Stimulated activated naive CD4-positive, alpha-beta T cell (primary cell): ENCODE results near the gene RNF224.

Experiments
- DNase-seq, 6 experiments: peaks; one replicate each; lab custom pipeline; 2025; lab: John Stamatoyannopoulos, UW

RNF224 gene

DNA sequence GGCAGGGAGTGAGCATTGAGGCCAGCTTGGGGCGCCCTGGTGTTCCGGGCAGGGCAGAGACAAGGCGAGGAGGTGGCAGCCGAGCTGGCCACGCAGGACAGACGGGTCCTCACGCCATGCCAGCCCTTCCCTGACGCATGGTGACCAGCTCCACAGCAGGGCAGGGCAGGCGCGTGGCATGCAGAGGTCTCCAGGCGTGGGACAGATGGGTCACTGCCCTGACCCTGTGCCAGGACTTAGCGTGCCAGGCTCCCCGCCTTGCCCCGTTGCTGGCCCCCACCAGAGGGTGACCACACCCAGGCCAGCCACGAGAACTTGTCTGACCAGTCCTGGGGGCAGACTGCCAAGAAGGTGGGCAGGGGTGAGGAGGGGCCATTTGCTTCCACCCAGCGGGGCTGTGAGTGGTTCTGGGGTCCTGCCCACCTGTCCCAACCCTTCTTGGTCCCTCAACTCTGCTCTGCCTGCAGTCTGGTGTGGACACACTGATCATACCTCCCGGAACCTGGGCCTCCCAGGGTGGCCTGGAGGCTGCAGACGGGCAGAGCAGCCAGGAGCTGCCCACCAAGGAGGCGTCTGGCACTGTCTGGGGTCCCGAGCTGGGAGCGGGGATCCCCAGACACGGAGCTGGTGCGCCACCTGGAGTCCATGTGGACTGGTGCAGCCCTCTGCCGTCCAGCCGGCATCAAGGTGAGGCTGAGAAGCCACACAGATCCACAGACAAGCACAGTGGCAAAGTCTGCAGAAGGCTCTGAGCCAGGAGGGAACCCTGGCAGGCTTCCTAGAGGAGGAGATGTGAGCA, at the start of gene RNF224:
TSS of gene RNF224 (plus strand) at position 449 of the 799 bp plus-strand sequence. CDS start 834 bp downstream, outside the sequence.
- peak; percentile 51 to 81 (median 76) for DNase-seq

DNA sequence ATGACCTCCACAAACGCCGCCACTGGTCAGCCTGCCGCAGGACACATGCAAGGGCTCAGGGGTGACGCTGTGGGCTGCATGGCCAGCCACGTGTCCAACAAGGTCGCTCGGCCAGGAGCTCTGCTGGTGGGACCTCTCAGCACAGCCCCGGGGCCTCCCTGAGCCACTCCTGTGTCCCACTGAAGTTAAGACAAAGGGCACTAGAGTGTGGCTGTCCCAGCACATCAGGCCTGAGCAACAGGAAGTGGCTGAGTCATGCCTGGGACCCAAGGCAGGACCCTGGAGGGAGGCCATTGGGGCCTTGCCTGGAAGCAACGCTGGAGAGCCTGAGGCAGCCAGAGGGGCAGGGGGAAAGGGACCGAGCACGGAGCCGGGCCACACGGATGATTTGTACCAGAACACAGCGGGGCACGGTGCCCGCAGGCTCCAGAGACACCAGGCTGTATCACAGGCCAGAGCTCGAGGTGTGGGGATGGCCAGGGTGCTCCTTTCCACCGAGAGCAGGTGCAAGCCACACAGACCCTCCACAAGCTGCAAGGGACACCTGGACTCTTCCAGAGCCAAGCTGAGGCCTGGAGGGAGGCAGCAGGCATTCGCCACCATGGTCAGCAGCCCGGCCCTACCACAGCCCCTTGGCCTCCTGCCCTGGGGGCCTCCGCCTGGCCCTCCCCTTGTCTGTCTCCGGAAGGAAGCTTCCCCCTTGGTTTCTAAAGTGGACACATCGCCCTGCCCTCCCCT, 48.9 kb upstream of the RNF224 start:
- no peak for DNase-seq

DNA sequence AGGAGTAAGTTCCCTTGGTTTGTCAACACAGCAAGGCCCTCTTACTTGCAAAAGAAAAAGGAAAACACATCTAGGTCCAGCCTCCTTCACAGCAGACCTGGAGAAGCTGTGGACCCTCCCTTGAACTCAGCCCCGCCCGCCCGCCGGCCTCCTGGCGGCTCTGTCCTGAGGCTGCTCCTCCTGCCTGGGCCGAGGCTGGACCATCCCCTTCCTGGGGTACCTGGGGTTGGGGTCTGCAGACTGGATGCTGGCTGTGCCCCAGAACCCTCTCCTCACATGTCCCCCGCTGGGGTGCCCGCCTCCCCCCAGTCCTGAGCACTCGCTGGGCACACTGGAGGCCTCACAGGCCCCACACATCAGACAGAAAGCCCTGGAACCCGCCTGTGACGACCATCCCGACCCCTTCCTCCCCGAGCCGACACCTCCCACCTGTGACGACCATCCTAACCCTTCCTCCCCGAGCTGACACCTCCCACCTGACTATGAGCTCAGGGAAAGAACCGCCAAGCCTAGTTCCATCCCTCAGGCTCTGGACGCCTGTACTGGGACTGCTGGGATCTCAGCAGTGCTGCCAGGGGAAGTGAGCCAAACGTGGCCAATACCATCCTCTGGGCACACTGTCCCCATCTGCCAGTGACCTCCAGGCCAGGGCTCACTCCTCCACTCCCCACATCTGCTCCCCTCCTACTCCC, 48.2 kb upstream of the RNF224 start:
- no peak for DNase-seq

DNA sequence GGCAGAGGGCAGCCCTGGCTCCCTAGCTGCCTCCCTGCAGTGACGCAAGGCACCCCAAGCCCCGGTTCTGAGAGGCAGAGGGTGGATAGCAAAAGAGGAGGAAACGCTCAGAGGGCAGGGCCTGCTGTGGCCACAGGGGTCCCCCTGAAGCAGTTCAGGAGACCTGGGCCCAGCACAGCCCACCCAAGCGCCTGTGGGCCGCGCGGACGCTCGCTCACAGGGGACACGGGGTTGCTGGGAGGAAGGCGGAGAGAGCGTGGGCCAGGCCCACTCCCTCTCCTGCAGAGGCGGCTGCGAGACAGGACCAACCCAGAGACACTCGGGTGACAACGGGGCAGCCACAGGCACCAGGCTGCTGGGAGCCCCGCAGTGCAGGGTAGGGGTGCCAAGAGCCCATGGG, 47.5 kb upstream of the RNF224 start:
- DNase-seq: no peak

DNA sequence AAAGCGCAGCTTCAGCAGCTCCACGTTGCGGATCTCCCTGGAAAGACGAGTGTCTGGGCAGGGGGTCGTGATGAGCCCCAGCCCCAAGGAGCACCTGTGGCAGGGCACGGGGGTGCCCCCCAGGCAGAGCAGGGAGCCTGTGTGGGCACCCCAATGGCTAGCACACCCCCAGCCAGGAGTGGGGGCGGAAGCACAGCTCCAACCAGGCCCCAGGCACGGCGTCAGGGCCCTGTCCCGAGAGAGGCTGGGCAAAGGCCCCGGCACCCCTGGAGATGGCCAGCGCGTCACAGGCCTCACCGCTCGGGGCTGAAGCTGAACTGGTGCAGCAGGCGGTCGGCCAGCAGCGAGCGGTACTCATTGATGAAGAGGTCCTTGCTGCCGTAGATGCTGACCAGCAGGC, 46.8 kb upstream of the RNF224 start:
- no peak for DNase-seq

DNA sequence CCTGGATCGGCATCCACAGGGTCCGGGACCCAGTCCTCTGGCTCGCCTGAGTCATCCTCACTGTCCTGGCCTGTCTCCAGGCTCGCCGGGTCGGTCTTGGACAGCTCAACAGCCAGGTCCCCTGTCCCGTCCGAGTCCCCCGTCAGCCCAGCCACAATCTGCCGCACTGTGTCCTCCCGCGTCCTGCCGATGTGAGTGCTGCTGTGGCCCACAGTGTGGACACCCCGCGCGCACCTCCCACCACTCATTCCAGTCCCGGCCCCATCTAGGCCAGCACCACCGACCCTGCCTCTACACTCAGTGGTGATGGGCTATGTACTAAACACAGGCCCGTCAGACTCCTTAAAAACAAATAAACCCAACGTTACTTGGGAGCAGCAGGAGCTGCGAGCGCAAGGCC, 45.6 kb upstream of the RNF224 start:
- no peak for DNase-seq

DNA sequence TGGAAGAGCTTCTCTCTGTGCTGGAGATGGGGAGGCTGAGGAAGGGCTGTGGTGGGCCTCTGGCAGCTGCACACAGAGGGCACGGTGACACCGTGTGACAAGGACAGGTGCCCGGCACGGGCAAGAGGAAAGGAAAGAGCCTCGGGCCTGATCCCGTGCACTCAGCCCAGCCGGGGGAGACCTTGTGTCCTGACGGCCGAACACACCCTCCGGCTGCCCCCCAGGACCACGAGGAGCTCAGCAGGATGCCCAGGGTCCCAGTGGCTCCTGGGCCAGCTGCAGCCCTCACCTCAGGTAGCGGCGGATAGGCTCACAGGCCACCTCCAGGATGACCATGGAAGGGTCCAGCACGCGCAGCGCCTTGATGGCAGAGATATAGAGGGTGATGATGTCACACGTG, 44.5 kb upstream of the RNF224 start:
- no peak for DNase-seq

DNA sequence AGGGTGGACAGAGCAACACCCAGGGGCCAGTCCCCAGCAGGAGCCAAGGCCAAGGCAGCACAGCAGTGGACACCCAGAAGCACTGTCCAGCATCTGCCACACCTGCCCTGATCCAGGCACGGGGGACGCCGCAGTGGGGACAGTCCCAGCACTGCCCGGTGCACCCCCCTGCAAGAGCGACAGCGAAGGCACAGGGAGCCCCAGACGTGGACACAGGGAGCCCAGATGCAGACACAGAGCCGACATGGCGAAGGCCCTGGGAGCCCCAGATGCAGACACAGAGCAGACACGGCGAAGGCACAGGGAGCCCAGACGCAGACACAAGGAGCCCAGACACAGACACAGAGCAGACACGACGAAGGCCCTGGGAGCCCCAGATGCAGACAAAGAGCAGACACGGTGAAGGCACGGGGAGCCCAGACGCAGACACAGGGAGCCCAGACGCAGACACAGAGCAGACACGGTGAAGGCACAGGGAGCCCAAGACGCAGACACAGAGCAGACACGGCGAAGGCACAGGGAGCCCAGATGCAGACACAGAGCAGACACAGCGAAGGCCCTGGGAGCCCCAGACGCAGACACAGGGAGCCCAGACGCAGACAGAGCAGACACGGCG, 43.2 kb upstream of the RNF224 start:
- DNase-seq: no peak

DNA sequence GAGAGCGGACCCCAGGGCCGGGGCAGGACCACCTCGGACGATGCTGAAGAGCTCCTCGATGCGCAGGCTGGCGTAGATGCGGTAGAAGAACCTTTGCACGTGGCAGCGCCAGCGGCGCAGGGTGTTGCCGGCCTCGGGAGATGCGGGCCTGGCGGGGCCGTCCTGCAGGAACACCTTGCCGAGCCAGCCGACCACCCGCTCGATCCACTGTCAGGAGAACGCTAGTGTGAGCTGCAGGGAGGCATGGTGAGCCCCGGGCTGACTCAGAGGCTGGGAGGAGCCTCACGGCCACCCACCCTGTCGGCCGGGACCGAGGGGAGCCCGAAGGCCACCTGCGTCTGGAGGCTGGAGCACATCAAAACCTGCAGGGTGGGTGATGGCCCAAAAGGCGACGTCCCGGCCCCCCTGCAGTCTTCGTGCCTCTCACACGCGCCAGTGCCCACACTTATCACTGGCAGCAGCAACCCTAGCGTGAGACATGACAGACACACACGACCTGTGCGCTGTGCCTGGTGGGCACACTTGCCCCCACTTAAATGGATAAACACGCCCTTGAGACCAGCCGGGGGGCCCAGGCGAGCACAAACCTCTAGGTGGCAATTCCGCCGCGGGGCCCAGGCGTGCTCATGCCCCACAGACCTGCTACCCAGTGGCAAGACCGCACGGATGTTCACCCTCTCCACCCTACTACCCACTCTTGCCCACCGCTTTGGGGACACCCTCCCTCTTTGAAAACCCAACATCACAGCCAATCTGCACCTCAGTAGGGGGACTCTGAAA, 42.2 kb upstream of the RNF224 start:
- DNase-seq: no peak

DNA sequence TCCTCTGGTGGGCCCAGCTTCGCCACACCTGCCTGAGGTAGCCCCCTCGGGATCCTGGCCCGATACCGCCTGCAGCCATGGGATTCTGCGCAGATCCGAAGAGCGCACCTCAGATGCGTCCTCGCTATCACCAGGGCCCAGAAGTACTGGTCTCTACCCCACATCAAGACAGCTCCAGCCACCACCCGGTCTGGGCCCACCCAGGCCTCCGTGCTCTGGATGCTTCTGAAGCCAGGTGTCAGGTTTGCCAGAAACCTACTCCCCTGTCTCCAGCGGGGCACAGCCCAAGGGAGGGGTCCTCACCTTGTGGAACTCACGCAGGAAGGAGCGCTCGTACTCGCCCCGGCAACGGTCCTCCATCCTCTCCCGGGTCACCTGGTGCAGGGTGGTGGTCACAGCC, 41.4 kb upstream of the RNF224 start:
- no peak for DNase-seq

DNA sequence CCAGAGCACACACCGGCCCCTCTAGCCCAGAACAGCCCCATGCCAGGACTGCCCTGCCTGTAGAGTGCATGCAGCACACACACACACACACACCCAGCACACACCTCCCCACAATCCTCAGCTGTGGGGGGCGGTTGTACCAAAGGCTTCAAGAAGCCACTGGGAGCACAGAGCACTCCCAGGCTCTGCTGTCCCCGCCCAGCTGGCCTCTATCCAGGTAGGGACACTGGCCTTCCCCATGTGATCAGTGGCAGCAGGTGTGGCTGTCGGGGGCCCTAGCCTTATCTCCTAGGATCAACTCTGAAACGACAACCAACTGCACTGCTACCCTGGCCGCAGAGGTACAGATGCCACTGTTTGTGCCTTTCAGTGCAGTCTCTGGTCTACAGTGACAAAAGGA, 40.9 kb upstream of the RNF224 start:
- no peak for DNase-seq

DNA sequence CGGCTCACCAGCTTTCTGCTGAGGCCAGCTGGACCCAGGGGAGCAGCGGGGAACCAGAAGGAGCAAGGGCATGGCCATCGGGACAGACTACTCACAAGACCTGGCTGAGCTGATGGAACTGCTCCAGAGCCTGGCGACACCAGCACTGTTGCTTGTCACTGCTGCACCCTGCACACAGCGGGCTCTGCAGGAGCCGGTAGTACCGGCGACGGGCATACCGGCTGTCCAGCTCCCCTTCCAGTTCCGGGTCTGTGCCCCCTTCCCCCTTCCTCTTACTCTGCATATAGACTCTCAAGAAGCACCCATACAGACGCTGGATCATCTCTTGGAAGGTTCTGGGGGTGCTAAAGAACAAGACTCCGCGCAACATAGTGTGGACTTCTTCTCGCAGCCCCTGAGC, 39.9 kb upstream of the RNF224 start:
- no peak for DNase-seq

DNA sequence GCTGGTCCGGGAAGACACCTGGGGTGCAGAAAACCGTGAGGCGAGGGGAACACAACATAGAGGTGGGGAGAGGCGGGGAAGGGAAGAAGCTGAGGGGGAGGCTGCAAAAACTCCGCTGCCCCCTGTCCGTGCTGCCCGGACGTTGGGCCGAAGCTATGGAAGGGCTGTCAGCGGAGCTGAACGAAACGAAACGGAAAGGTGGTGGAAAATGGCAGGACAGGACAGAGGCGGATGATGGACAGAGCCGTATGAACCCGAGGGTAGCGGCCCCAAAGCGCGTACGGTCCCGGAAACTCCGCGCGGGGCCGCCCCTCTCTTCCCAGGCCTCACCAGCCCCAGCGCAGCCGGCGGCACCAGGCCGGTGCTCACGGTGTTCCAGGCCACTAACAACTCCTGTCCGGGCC, 39.2 kb upstream of the RNF224 start:
- no peak for DNase-seq

DNA sequence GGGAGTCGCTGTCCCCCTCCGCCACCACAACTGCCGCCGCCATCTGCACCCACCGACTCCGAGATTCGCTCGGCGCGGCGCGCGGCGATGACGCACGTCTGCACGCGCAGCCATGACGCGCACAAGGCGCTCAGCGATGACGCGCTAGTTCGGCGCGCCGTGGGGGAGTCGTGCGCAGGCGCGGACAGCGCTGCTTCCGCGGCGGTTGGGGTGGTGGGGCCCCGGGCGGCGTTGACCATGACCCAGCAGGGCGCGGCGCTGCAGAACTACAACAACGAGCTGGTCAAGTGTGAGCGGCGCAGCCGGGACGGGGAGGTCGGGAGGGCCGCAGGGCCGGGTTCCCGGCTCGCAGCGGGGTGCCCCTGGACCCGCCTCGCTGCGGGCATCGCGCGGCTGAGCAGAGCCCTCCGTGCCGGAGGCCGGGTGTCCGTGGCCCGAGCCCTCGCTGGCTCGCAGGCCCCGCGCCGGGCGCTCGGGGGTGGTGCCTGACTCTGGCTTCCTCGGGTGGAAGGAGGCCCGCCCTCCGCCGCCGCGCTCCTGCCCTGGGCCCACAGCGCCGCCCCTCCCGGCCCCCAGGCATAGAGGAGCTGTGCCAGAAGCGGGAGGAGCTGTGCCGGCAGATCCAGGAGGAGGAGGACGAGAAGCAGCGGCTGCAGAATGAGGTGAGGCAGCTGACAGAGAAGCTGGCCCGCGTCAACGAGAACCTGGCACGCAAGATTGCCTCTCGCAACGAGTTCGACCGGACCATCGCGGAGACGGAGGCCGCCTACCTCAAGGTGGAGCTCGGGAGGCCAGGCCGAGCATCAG, 38.6 kb upstream of the RNF224 start, which contains the start of the genes ANAPC2 and SSNA1:
TSS of gene ANAPC2 (minus strand) at position 71 of the 807 bp plus-strand sequence. CDS start at position 43, 28 bp downstream.
TSS of gene SSNA1 (plus strand) at position 187 of the 807 bp plus-strand sequence. CDS start at position 238, 51 bp downstream.
- peak; percentile 80 to 95 (median 90) for DNase-seq

DNA sequence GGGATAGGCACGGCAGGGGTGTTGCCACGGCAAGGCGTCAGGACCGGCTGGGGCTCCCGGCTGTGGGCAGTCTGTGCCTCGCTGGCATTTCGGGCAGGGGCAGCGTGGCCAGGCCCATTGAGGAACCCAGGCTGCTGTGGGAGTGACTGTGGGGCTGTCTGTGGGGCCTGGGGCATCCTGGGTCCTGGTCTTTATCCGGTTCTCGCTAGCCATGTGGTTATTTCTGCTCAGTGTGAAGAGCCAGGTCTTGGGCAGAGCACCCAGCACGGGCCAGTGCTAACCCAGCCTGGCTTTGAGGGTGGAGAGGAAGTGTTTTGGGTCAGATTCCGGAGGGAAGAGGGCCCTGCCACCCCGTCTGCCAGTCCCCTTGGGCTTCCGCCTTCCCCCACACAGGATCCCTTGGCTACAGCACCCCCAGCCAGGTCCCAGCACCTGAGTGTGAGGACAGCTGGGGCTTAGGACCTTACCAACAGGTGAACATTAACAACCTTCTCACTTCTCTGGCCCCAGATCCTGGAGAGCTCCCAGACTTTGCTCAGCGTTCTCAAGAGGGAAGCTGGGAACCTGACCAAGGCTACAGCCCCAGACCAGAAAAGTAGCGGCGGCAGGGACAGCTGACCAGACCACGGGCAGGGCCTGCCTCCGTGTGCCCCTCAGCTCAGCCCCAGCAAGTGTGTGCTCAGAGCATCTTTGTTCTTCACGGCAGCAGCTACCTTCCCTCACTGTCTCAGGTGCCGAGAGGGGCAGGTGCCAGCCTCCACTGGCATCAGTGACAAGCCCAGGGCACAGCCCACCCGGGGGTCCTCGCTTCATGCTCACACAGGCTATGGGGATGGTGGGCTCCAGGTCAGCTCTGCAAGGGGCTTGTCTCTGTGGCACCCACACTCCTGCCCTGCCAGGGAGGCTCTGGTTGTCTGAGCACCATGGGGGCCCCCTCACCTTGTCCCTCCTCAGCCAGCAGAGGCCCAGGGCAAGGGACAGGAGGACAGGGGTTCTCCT, 37.7 kb upstream of the RNF224 start:
- DNase-seq: no peak

DNA sequence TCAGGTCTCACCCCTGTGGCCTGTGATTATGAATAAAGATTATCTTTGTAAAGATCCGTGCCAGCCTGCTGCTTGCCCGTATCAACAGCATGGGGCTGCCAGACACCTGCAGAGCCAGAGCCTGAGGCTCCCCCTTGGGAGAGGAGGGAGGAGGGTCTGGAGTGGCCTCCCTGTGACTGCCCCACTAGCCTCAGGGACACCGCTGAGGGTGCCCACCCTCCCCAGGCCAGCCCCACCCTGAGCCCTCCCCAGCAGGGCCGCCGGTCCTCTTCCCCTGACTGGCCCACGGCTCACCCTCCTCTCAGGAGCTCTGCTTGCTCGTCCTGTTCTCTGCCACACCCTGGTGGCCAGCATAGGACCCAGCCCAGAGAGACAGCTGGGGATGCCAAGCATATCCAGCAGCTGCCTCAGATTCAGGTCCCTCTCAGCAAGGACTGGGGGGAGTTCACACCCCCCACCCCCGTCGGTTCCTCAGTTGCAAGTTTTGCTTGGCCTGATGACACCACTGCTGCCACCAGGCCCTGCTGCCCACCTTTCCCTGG, 36.9 kb upstream of the RNF224 start:
- no peak for DNase-seq

DNA sequence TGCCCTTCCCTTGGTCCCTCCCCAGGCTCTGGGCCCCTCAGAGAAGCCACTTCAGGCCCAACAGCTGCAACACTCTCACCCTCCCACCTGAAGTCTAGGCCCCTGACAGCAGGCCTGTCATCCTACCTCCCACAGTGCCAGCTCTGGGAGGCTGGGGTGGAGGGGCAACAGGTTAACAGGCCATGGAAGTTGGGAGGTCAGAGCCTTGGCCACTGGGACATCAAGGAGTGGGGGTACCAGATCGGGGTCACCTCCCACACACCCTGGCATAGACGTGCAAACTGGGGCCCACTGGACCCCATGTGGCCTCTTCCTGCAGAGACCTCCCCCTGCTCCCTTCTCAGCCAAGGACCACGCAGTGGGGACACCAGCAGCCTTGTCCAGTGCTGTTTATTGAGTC, 36.1 kb upstream of the RNF224 start:
- DNase-seq: no peak

DNA sequence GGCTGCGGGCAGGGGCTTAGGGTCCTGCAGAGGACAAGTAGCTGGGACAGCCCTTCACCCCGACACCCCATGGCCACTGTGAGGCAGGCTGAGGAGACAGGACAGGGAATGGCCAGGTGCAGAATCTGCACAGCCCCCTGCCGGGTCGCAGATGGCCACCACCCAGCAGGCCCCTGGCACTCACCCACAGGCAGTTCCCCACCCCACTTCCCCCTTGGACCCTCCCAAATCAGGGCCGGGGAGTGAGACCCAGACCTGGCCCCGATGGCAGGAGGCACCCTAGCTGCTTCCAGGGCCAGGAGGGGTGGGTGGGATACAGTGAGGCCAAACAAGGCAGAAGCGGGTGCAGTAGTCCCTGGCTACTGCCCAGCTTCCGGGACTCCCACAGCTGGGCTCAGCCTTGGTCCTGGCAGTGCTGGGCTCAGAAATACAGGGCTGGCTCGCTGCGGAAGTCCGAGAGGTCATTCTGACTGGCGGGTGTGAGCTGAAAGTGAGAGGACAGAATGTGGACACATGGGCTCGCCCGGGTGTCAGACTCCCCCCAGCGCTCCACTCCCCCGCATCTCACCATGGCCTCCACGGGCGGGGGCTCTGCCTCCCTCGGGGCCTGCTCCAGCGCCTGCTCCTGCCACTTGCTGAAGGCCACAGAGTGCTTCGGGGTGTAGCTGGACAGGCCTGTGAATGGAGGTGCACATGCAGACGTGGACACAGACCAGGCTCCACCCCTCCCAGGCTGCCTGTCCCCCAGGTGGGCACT, 35.4 kb upstream of the RNF224 start:
- DNase-seq: no peak
